Upper lobe of left lung (tissue), 6 donors: Measurements from ENCODE around the gene CLBA1. TPM values are rescaled to one million over a fixed set of nuclear protein-coding genes. Genes with fewer than 3 reads are reported as not detected.

ENCODE experiments used
- ATAC-seq, 2 donors: fragments of 200-7000 bp; cut with Tn5 transposase; one replicate each; pipeline ENCODE4 v1.9.1; 2022; ENCODE audit warnings: mild to moderate bottlenecking in 2 of 2, moderate library complexity in 2 of 2; ENCODE audit not compliant: low FRiP score in 2 of 2
- DNase-seq, 2 donors: peaks; one replicate each; pipeline ENCODE4 v3.0.0-alpha.2; 2019 to 2020
- H3K27ac ChIP-seq, 4 donors: fragments of 200-600 bp; sonication (generic); one replicate each; pipeline ENCODE4 v1.5.1; 2016 to 2019
- H3K27me3 ChIP-seq, 4 donors: fragments of 200-600 bp; sonication (generic); one replicate each; pipeline ENCODE4 v1.5.1; 2017 to 2019
- H3K36me3 ChIP-seq, 4 donors: fragments of 200-600 bp; sonication (generic); one replicate each; pipeline ENCODE4 v1.5.1; 2016 to 2019
- H3K4me1 ChIP-seq, 4 donors: fragments of 200-600 bp; sonication (generic); one replicate each; pipeline ENCODE4 v1.5.1; 2018 to 2019
- H3K4me3 ChIP-seq, 4 donors: fragments of 200-600 bp; sonication (generic); one replicate each; pipeline ENCODE4 v1.5.1; 2017 to 2019; ENCODE audit warnings: mild to moderate bottlenecking in 2 of 4, moderate library complexity in 1 of 4
- H3K9me3 ChIP-seq, 4 donors: fragments of 200-600 bp; sonication (generic); one replicate each; pipeline ENCODE4 v1.5.1; 2018 to 2019
- CTCF ChIP-seq, 6 experiments: fragments of 450-650 bp in 4 of 6; fragments of 200-600 bp in 2 of 6; sonication (generic) in 2 of 6; IDR thresholded peaks; one replicate each; pipeline ENCODE4 v1.5.1; 2016 to 2019; ENCODE audit warnings: antibody characterized with exemption in 6 of 6
- EP300 ChIP-seq, 4 donors: sonication (generic); formaldehyde crosslinking; IDR thresholded peaks; one replicate each; pipeline ENCODE4 v1.5.1; 2017; ENCODE audit warnings: antibody characterized with exemption in 4 of 4, control low read depth in 2 of 4
- POLR2A ChIP-seq, 4 donors: fragments of 450-650 bp; IDR thresholded peaks; one replicate each; pipeline ENCODE4 v1.5.1; 2016 to 2017; ENCODE audit warnings: antibody characterized with exemption in 4 of 4, mild to moderate bottlenecking in 2 of 4
- POLR2AphosphoS5 ChIP-seq, 2 donors: sonication (generic); formaldehyde crosslinking; IDR thresholded peaks; one replicate each; pipeline ENCODE4 v1.5.1; 2017; ENCODE audit warnings: antibody characterized with exemption in 2 of 2
- WGBS, 2 donors: methylation state at CpG; one replicate each; pipeline ENCODE4 v1.1.5; 2017 to 2018; 5-methylcytosine and 5-hydroxymethylcytosine counted together
- total RNA-seq, 6 donors: library from RNA; depleted of rRNA in 4 of 6; stranded (reverse); fragments of >200 nt in 4 of 6; gene quantifications; one replicate each; pipeline versions ENCODE4 v1.1.0 to v1.2.1, GENCODE V29; 2016 to 2021
- donor health status: DM: no; HTN: no; CAD: no; lungs with moderate emphysema.
- donor health status: DM: no; HTN: yes; CAD: no; lungs with severe emphysema.

Gene CLBA1
- total RNA-seq, 6 donors from 2014 or later = 11.1 to 44.0 (median 13.3) TPM

DNA sequence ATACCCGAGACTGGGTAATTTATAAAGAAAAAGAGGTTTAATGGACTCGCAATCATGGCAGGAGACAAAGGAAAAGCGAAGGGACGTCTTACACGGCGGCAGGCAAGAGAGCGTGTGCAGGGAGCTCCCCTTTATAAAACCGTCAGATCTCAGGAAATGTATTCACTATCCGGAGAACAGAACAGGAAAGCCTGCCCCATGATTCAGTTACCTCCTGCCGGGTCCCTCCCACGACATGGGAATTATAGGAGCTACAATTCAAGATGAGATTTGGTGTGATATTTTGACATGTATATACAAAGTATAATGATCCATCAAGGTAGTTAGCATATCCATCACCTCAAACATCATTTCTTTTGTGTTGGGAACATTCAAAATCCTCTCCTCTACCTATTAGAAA is 37.6 kb downstream of the CLBA1 start:
- H3K27ac ChIP-seq = no peak overlapping the region
- no peaks in the 10 kb centered on the region for H3K27me3 ChIP-seq
- TF ChIP-seq CTCF (IDR thresholded peaks at IDR 0.05) (no peak), POLR2A (IDR thresholded peaks at IDR 0.05) (no peak), EP300 (IDR thresholded peaks at IDR 0.05) (no peak), POLR2AphosphoS5 (IDR thresholded peaks at IDR 0.05) (no peak)
- DNase-seq = no peak
- no peaks in the 10 kb centered on the region for H3K36me3 ChIP-seq
- no peak overlapping the region for H3K4me3 ChIP-seq
- peaks cover 21 to 35% (median 22%) of the 10 kb centered on the region in 4 donors for H3K4me1 ChIP-seq
- 74 to 79% methylated on average over 11 of the region's 11 CpGs for WGBS, 2 donors
- no peaks in the 10 kb centered on the region for H3K9me3 ChIP-seq
- ATAC-seq = no peak

- no peak for ATAC-seq
- no peak for TF ChIP-seq CTCF (IDR thresholded peaks at IDR 0.05)
- no peak for TF ChIP-seq POLR2AphosphoS5 (IDR thresholded peaks at IDR 0.05)
- TF ChIP-seq POLR2A (IDR thresholded peaks at IDR 0.05) = no peak
- no peak for TF ChIP-seq EP300 (IDR thresholded peaks at IDR 0.05)
- peaks cover 19 to 27% (median 21%) of the 10 kb centered on the region in 4 donors for H3K4me1 ChIP-seq
- DNase-seq = no peak
- WGBS, 2 donors = 80 to 87% methylated on average over 4 of the region's 4 CpGs
- H3K4me3 ChIP-seq = no peak overlapping the region
- no peaks in the 10 kb centered on the region for H3K36me3 ChIP-seq
- H3K27me3 ChIP-seq = no peaks in the 10 kb centered on the region
- H3K27ac ChIP-seq = peak overlapping the region in 3 of 4 donors; percentile 38 to 56 (median 49)
- no peaks in the 10 kb centered on the region for H3K9me3 ChIP-seq
These were observed 38.3 kb downstream of the CLBA1 start for GRCh38 chr14:105023791-105024480.

DNA sequence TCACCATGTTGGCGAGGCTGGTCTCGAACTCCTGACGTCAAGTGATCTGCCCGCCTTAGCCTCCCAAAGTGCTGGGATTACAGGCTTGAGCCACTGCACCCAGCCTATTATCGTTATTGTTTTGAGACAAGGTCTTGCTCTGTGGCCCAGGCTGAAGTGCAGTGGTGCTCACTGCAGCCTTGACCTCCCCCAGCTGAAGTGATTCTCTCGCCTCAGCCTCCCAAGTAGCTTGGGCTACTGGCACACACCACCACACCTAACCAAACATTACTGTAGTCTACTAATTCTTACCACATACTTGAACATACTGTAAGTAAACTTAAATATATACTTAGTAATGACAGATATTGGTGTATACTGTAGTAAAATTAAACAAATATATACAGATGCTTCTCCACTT is 39.8 kb downstream of the CLBA1 start:
- 98% methylated on average over 6 of the region's 6 CpGs for WGBS, 2 donors
- TF ChIP-seq CTCF (IDR thresholded peaks at IDR 0.05) = no peak
- TF ChIP-seq POLR2AphosphoS5 (IDR thresholded peaks at IDR 0.05) = no peak
- no peak for TF ChIP-seq EP300 (IDR thresholded peaks at IDR 0.05)
- TF ChIP-seq POLR2A (IDR thresholded peaks at IDR 0.05) = no peak
- Histone ChIP-seq H3K27me3 (no peaks in the 10 kb centered on the region), H3K4me1 (peaks cover 6 to 12% (median 7%) of the 10 kb centered on the region in 4 donors), H3K27ac (peak overlapping the region in 2 of 4 donors; percentile 27 to 67), H3K9me3 (no peaks in the 10 kb centered on the region), H3K4me3 (no peak overlapping the region), H3K36me3 (no peaks in the 10 kb centered on the region)
- DNase-seq = no peak
- ATAC-seq = no peak

GRCh38 chr14:105026033-105026785 is 40.6 kb downstream of the CLBA1 start:
- 85 to 86% methylated on average over 16 of the region's 16 CpGs for WGBS, 2 donors
- Histone ChIP-seq H3K36me3 (no peaks in the 10 kb centered on the region), H3K4me3 (no peak overlapping the region), H3K27me3 (no peaks in the 10 kb centered on the region), H3K4me1 (peaks cover 6 to 12% (median 7%) of the 10 kb centered on the region in 4 donors), H3K27ac (no peak overlapping the region), H3K9me3 (no peaks in the 10 kb centered on the region)
- ATAC-seq (no peak), DNase-seq (no peak)
- no peak for TF ChIP-seq CTCF (IDR thresholded peaks at IDR 0.05)
- TF ChIP-seq EP300 (IDR thresholded peaks at IDR 0.05) = no peak
